Esophagus muscularis mucosa (tissue), 4 donors: ENCODE measurements around the gene SYNJ2BP. TPM values are rescaled to one million over a fixed set of nuclear protein-coding genes. Genes with fewer than 3 reads are reported as not detected.
"Not testable (repeated sequence)": the region's sequence is repeated elsewhere in the genome, so short reads cannot be mapped to it uniquely, and the experiment has no call there.

ENCODE experiments used
- DNase-seq: peaks from one replicate; pipeline ENCODE4 v3.0.0-alpha.2; 2017; ENCODE audit errors: extremely low spot score
- H3K27ac ChIP-seq, 4 donors: fragments of 200-600 bp; sonication (generic); replicated peaks in 1 of 4; 1 replicate in 3 of 4; 2 replicates in 1 of 4; pipeline ENCODE4 v1.5.1; 2016 to 2019; ENCODE audit warnings: mild to moderate bottlenecking in 1 of 4
- H3K27me3 ChIP-seq, 4 donors: fragments of 200-600 bp; sonication (generic); one replicate each; pipeline versions ENCODE4 v1.5.1 to v1.6.0; 2016 to 2019
- H3K36me3 ChIP-seq, 4 donors: fragments of 200-600 bp; sonication (generic); one replicate each; pipeline ENCODE4 v1.5.1; 2016 to 2019
- H3K4me1 ChIP-seq, 4 donors: fragments of 200-600 bp; sonication (generic); one replicate each; pipeline ENCODE4 v1.5.1; 2016 to 2019
- H3K4me3 ChIP-seq, 4 donors: fragments of 200-600 bp; sonication (generic); 1 replicate in 2 of 4; 2 replicates in 2 of 4; pipeline ENCODE4 v1.5.1; 2016 to 2019; ENCODE audit warnings: mild to moderate bottlenecking in 4 of 4, moderate library complexity in 1 of 4
- H3K9me3 ChIP-seq, 4 donors: fragments of 200-600 bp; sonication (generic); 1 replicate in 3 of 4; 2 replicates in 1 of 4; pipeline ENCODE4 v1.5.1; 2016 to 2019
- EP300 ChIP-seq: sonication (generic); formaldehyde crosslinking; IDR thresholded peaks from one replicate; pipeline ENCODE4 v1.6.1; 2017; ENCODE audit warnings: antibody characterized with exemption
- POLR2A ChIP-seq: fragments of 450-650 bp; IDR thresholded peaks from one replicate; pipeline ENCODE4 v1.6.1; 2017; ENCODE audit warnings: antibody characterized with exemption, moderate library complexity, mild to moderate bottlenecking, low read depth
- POLR2AphosphoS5 ChIP-seq, 2 donors: sonication (generic); formaldehyde crosslinking; IDR thresholded peaks; one replicate each; pipeline ENCODE4 v1.6.1; 2017; ENCODE audit warnings: antibody characterized with exemption in 2 of 2
- WGBS: methylation state at CpG from one replicate; pipeline ENCODE4 v1.1.5; 2018; 5-methylcytosine and 5-hydroxymethylcytosine counted together
- intact Hi-C: fragments of 100-400 bp; cut with DNase I; formaldehyde crosslinking; loops from one replicate; pipeline ENCODE4 v1.15.1; 2023
- total RNA-seq, 4 donors: library from RNA; depleted of rRNA; stranded (reverse); fragments of >200 nt; gene quantifications; one replicate each; pipeline versions ENCODE4 v1.1.0 to v1.2.1, GENCODE V29; 2016
- TF ChIP-seq, protein P1 (sequence below), 3 experiments: fragments of 200-600 bp in 2 of 3; fragments of 450-650 bp in 1 of 3; sonication (generic) in 2 of 3; IDR thresholded peaks; one replicate each; pipeline ENCODE4 v1.5.1; 2017 to 2019; ENCODE audit warnings: antibody characterized with exemption in 3 of 3, mild to moderate bottlenecking in 2 of 3, moderate library complexity in 1 of 3

SYNJ2BP gene
- total RNA-seq, 4 donors from 2014 or later: 30.2 to 47.3 (median 40.0) TPM

DNA sequence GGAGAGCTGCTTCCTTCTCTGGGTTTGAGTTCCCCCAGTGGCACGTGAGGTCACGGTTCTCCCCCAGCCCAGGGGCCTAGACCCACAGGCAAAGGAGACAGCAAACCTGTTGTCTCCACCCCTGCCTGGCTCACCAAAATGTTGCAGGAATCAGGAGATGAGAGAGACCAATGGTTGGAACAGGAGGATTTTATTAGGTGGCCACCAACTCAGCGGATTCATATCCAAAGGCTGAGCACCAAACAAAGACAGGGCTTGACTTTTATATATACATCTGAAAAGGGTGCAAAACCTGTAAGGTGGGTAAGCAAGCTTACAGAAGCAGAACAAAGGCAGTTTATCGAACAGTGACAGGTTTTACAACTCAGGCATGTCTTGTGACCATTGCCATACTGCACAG, 25.9 kb upstream of the SYNJ2BP start:
- 85% methylated on average over 2 of the region's 4 CpGs for WGBS
- no peak for DNase-seq
- H3K27me3 ChIP-seq: no peaks in the 10 kb centered on the region
- peaks cover 0 to 19% (median 9%) of the 10 kb centered on the region in 4 donors for H3K9me3 ChIP-seq
- no peaks in the 10 kb centered on the region for H3K36me3 ChIP-seq
- intact Hi-C loops: no loop called here
- H3K4me1 ChIP-seq: no peaks in the 10 kb centered on the region
- TF ChIP-seq EP300 (no peak), POLR2A (no peak), POLR2AphosphoS5 (IDR thresholded peaks at IDR 0.05) (no peak)
- TF ChIP-seq, protein P1, sequence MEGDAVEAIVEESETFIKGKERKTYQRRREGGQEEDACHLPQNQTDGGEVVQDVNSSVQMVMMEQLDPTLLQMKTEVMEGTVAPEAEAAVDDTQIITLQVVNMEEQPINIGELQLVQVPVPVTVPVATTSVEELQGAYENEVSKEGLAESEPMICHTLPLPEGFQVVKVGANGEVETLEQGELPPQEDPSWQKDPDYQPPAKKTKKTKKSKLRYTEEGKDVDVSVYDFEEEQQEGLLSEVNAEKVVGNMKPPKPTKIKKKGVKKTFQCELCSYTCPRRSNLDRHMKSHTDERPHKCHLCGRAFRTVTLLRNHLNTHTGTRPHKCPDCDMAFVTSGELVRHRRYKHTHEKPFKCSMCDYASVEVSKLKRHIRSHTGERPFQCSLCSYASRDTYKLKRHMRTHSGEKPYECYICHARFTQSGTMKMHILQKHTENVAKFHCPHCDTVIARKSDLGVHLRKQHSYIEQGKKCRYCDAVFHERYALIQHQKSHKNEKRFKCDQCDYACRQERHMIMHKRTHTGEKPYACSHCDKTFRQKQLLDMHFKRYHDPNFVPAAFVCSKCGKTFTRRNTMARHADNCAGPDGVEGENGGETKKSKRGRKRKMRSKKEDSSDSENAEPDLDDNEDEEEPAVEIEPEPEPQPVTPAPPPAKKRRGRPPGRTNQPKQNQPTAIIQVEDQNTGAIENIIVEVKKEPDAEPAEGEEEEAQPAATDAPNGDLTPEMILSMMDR (IDR thresholded peaks at IDR 0.05): no peak
- no peak overlapping the region for H3K27ac ChIP-seq
- H3K4me3 ChIP-seq: no peak overlapping the region

DNA sequence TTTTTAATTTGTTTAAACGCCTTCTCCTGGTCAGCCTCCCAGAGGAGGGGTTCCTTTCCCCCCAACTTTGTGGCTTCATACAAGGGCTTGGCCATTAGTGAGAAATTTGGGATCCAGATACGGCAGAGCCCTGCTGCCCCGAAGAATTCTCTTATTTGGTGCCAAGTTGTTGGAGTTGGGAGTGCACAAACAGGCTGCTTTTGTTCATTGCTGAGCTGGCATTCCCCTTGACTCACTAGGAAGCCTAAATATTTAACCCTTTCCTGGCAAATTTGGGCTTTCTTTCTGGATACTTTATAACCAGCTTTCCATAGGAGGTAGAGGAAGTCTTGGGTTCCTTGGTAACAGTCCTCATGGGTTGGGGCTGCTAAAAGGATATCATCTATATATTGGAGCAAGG, 24.8 kb upstream of the SYNJ2BP start:
- H3K27ac ChIP-seq: no peak overlapping the region
- peaks cover 0 to 24% (median 9%) of the 10 kb centered on the region in 4 donors for H3K9me3 ChIP-seq
- H3K4me3 ChIP-seq: no peak overlapping the region
- no peak for TF ChIP-seq POLR2A
- TF ChIP-seq, protein P1 (IDR thresholded peaks at IDR 0.05): no peak
- TF ChIP-seq POLR2AphosphoS5 (IDR thresholded peaks at IDR 0.05): no peak
- no peak for TF ChIP-seq EP300
- 78% methylated on average over 3 of the region's 3 CpGs for WGBS
- no peaks in the 10 kb centered on the region for H3K4me1 ChIP-seq
- H3K27me3 ChIP-seq: no peaks in the 10 kb centered on the region
- intact Hi-C loops: no loop called here
- no peaks in the 10 kb centered on the region for H3K36me3 ChIP-seq
- no peak for DNase-seq

DNA sequence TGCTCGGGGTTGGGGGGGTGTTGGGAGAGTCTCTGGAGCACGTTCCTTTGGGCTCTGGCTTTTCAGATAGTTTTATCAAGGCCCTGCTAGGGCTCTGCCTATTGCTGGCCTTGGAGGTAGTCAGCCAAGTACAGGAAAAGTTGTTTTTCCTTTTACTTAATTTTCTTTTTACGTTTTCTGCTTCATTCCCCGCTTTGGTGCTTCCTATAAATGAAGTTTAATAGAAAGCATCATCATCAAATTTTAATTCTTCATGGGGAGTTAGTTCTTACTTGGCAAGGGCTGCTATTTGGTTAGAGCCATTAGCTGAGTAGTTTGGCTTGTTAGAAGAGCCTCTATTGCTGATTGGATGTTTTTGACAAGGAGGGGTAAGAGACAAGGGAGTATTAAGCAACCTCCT, 20.0 kb upstream of the SYNJ2BP start:
- Histone ChIP-seq H3K9me3 (peaks cover 0 to 16% (median 7%) of the 10 kb centered on the region in 4 donors), H3K27me3 (no peaks in the 10 kb centered on the region), H3K4me1 (no peaks in the 10 kb centered on the region), H3K27ac (no peak overlapping the region), H3K4me3 (no peak overlapping the region), H3K36me3 (no peaks in the 10 kb centered on the region)
- TF ChIP-seq POLR2AphosphoS5 (IDR thresholded peaks at IDR 0.05): no peak
- no peak for TF ChIP-seq EP300
- no peak for TF ChIP-seq POLR2A
- TF ChIP-seq, protein P1 (IDR thresholded peaks at IDR 0.05): no peak
- 74% methylated on average over 3 of the region's 4 CpGs for WGBS
- intact Hi-C loops: no loop called here
- DNase-seq: no peak

DNA sequence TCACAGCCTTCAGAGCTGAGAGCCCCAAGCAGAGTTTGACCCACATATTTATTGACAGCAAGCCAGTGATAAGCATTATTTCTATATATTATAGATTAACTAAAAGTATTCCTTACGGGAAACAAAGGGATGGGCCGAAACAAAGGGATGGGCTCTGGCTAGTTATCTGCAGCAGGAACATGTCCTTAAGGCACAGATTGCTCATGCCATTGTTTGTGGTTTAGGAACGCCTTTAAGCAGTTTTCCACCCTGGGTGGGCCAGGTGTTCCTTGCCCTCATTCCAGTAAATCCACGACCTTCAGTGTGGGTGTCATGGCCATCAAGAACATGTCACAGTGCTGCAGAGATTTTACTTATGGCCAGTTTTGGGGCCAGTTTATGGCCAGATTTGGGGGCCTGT, 9.7 kb upstream of the SYNJ2BP start:
- intact Hi-C loops, DNase-seq, H3K27me3 ChIP-seq, H3K36me3 ChIP-seq, H3K4me1 ChIP-seq, H3K4me3 ChIP-seq, H3K27ac ChIP-seq: not testable (repeated sequence)
- WGBS: 76% methylated on average over 4 of the region's 4 CpGs
- H3K9me3 ChIP-seq: peaks cover 0 to 14% (median 10%) of the 10 kb centered on the region in 4 donors

DNA sequence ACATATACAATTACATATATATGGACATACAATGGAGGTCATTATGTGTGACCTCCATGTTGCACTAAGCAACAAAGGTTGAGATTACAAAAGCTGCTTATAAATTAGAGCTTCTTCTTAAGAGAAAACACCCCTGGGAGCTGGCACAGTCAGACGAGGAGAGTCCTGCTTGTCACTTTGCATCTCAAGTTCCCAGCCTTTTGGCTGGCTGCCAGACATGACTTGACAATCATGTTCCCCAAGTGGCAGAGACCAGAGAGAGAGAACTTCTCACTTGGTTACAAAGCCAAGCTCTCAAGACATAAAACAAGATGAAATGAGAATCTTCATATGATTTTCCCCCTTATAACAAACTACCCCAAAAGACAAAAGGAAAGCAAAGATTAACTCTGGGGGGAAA, 8.5 kb upstream of the SYNJ2BP start:
- 0% methylated on average over 1 of the region's 1 CpG for WGBS
- Histone ChIP-seq H3K27me3 (no peaks in the 10 kb centered on the region), H3K4me1 (no peaks in the 10 kb centered on the region), H3K36me3 (no peaks in the 10 kb centered on the region), H3K9me3 (peaks cover 0 to 4% (median 1%) of the 10 kb centered on the region in 4 donors), H3K27ac (no peak overlapping the region), H3K4me3 (no peak overlapping the region)
- TF ChIP-seq EP300 (no peak), POLR2AphosphoS5 (IDR thresholded peaks at IDR 0.05) (no peak), POLR2A (no peak)
- TF ChIP-seq, protein P1 (IDR thresholded peaks at IDR 0.05): no peak
- no peak for DNase-seq
- intact Hi-C loops: no loop called here
